ENCODE measurements around the gene KIF1A.
"Not testable (repeated sequence)": the region's sequence is repeated elsewhere in the genome, so short reads cannot be mapped to it uniquely, and the experiment has no call there.

KIF1A gene

GRCh38 chr2:240717181-240717641 is 102.8 kb downstream of the KIF1A start:
- no peak for DNase-seq

- no peak for DNase-seq
These were observed 103.8 kb downstream of the KIF1A start for GRCh38 chr2:240716130-240716798.

GRCh38 chr2:240714747-240715725 is 105.0 kb downstream of the KIF1A start:
- no peak for DNase-seq

GRCh38 chr2:240713928-240714746 is 105.9 kb downstream of the KIF1A start:
- DNase-seq: no peak

GRCh38 chr2:240713071-240713927 is 106.7 kb downstream of the KIF1A start:
- no peak for DNase-seq

- DNase-seq: no peak
These were observed 107.9 kb downstream of the KIF1A start for GRCh38 chr2:240712121-240712520.

- no peak for DNase-seq
These were observed 108.3 kb downstream of the KIF1A start for GRCh38 chr2:240711701-240712100.

- DNase-seq: no peak
These were observed 108.7 kb downstream of the KIF1A start for GRCh38 chr2:240711296-240711695.

GRCh38 chr2:240708457-240708856 is 111.6 kb downstream of the KIF1A start:
- no peak for DNase-seq

GRCh38 chr2:240707821-240708220 is 112.2 kb downstream of the KIF1A start:
- no peak for DNase-seq

- DNase-seq: no peak
These were observed 112.8 kb downstream of the KIF1A start for GRCh38 chr2:240707043-240707756.

- no peak for DNase-seq
These were observed 114.7 kb downstream of the KIF1A start for GRCh38 chr2:240705204-240705791.

- DNase-seq: no peak
These were observed 115.4 kb downstream of the KIF1A start for GRCh38 chr2:240704651-240705050.

GRCh38 chr2:240703417-240704341 is 116.3 kb downstream of the KIF1A start:
- DNase-seq: no peak

GRCh38 chr2:240702640-240703011 is 117.4 kb downstream of the KIF1A start:
- no peak for DNase-seq

GRCh38 chr2:240701736-240702639 is 118.0 kb downstream of the KIF1A start:
- DNase-seq: no peak

- no peak for DNase-seq
These were observed 118.8 kb downstream of the KIF1A start for GRCh38 chr2:240701091-240701735.

GRCh38 chr2:240700616-240701015 is 119.4 kb downstream of the KIF1A start:
- DNase-seq: not testable (repeated sequence)

All from NK-92 treated with Interleukin-12 subunit alpha and Interleukin-12 subunit beta, amount 100 ng/mL, for 24 hours (cell line).